Measurements from ENCODE around the gene CEP126. TPM values are rescaled to one million over a fixed set of nuclear protein-coding genes. Genes with fewer than 3 reads are reported as not detected.

The CEP126 gene
- total and polyA plus RNA-seq, 2 of the 13 experiments (the other 11 are each of a cell fraction or from before 2014, with no cell fraction given), result 1.4 to 1.7 TPM

DNA sequence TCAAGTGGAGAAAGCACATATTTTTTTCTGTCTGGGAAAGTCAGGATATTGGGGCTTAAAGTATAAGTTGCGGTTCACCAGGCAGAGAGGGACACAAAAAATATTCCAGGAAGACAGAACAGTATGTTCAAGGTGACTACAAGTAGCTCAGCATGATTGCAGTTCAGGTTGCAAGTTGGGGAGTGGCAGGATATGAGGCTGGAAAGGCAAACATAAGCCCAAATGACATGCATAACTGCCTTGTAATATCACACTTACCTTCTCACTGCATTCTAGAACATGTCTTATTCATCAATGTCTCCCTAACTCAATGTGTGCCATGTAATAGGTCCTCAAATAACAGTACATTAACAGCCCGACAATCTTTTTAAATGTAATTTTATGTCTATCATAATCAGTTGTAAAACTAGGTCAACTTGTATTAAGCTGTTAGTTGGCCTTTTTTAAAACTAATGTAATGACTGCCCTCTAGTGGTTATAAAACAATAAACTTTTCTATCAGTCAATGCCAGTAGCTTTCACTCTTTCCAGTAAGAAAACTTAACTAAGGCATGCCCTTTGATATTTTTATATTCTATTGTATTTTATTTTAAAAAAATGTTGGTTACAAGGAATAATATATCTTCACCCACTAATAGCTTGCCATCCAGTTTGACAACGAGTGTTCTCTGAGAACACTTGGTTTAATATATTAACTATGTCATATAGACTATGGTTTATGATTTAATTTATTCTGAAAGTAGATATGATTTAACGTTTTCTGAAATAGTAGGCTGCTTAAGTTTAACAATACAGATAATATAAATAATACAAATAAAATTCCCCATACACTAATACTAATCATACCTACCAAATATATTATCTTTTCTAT, 93.0 kb downstream of the CEP126 start (continued):
- TF ChIP-seq HOXA3 (CRISPR knock-in tag; IDR thresholded peaks at IDR 0.05) (0 out of 2 replicates have a peak, but pooled peaks have one; percentile 19), ZNF703 (CRISPR knock-in tag; IDR thresholded peaks at IDR 0.05; ENCODE audit: borderline replicate concordance) (no peak), ZNF782 (CRISPR knock-in tag; IDR thresholded peaks at IDR 0.05; ENCODE audit: borderline replicate concordance) (no peak), NFATC3 (CRISPR knock-in tag; IDR thresholded peaks at IDR 0.05) (no peak), NCOA5 (CRISPR knock-in tag; IDR thresholded peaks at IDR 0.05) (no peak), ARNT (IDR thresholded peaks at IDR 0.05) (no peak), RELA (CRISPR knock-in tag; IDR thresholded peaks at IDR 0.05) (no peak), RXRB (CRISPR knock-in tag; IDR thresholded peaks at IDR 0.05; ENCODE audit: borderline replicate concordance) (peak; percentile 12; the same call in 1 of the 2 replicates), ZNF160 (CRISPR knock-in tag; IDR thresholded peaks at IDR 0.05) (no peak), PHF8 (CRISPR knock-in tag; IDR thresholded peaks at IDR 0.05) (no peak), ARNTL (CRISPR knock-in tag; IDR thresholded peaks at IDR 0.05) (no peak), ZNF121 (CRISPR knock-in tag; IDR thresholded peaks at IDR 0.05) (no peak), GZF1 (CRISPR knock-in tag; IDR thresholded peaks at IDR 0.05) (no peak), NFIB (CRISPR knock-in tag; IDR thresholded peaks at IDR 0.05; ENCODE audit: borderline replicate concordance) (no peak)
- TF ChIP-seq, protein P1, sequence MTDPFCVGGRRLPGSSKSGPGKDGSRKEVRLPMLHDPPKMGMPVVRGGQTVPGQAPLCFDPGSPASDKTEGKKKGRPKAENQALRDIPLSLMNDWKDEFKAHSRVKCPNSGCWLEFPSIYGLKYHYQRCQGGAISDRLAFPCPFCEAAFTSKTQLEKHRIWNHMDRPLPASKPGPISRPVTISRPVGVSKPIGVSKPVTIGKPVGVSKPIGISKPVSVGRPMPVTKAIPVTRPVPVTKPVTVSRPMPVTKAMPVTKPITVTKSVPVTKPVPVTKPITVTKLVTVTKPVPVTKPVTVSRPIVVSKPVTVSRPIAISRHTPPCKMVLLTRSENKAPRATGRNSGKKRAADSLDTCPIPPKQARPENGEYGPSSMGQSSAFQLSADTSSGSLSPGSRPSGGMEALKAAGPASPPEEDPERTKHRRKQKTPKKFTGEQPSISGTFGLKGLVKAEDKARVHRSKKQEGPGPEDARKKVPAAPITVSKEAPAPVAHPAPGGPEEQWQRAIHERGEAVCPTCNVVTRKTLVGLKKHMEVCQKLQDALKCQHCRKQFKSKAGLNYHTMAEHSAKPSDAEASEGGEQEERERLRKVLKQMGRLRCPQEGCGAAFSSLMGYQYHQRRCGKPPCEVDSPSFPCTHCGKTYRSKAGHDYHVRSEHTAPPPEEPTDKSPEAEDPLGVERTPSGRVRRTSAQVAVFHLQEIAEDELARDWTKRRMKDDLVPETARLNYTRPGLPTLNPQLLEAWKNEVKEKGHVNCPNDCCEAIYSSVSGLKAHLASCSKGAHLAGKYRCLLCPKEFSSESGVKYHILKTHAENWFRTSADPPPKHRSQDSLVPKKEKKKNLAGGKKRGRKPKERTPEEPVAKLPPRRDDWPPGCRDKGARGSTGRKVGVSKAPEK (CRISPR knock-in tag; IDR thresholded peaks at IDR 0.05; ENCODE audit: borderline replicate concordance), result no peak
- TF ChIP-seq, protein P2, sequence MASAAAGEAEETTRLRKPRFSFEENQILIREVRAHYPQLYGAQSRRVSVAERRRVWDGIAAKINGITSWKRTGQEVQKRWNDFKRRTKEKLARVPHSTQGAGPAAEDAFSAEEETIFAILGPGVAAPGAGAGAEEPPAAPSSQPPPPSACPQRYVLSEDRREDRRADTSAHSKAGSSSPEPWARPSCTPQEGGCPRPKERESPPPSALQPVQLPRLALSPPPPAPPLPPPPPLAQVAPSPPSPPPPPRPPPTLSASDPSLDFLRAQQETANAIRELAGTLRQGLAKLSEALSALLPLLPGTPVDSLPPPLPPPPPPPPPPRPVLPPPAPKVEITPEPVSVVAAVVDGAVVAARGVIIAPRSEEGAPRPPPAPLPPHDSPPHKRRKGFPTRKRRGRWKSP (CRISPR knock-in tag; IDR thresholded peaks at IDR 0.05), result no peak
- TF ChIP-seq, protein P3, sequence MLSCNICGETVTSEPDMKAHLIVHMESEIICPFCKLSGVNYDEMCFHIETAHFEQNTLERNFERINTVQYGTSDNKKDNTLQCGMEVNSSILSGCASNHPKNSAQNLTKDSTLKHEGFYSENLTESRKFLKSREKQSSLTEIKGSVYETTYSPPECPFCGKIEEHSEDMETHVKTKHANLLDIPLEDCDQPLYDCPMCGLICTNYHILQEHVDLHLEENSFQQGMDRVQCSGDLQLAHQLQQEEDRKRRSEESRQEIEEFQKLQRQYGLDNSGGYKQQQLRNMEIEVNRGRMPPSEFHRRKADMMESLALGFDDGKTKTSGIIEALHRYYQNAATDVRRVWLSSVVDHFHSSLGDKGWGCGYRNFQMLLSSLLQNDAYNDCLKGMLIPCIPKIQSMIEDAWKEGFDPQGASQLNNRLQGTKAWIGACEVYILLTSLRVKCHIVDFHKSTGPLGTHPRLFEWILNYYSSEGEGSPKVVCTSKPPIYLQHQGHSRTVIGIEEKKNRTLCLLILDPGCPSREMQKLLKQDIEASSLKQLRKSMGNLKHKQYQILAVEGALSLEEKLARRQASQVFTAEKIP (CRISPR knock-in tag; IDR thresholded peaks at IDR 0.05; ENCODE audit: borderline replicate concordance), result no peak
- TF ChIP-seq, protein P4, sequence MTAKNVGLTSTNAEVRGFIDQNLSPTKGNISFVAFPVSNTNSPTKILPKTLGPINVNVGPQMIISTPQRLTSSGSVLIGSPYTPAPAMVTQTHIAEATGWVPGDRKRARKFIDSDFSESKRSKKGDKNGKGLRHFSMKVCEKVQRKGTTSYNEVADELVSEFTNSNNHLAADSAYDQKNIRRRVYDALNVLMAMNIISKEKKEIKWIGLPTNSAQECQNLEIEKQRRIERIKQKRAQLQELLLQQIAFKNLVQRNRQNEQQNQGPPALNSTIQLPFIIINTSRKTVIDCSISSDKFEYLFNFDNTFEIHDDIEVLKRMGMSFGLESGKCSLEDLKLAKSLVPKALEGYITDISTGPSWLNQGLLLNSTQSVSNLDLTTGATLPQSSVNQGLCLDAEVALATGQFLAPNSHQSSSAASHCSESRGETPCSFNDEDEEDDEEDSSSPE (CRISPR knock-in tag; IDR thresholded peaks at IDR 0.05), result no peak
- TF ChIP-seq, protein P5, sequence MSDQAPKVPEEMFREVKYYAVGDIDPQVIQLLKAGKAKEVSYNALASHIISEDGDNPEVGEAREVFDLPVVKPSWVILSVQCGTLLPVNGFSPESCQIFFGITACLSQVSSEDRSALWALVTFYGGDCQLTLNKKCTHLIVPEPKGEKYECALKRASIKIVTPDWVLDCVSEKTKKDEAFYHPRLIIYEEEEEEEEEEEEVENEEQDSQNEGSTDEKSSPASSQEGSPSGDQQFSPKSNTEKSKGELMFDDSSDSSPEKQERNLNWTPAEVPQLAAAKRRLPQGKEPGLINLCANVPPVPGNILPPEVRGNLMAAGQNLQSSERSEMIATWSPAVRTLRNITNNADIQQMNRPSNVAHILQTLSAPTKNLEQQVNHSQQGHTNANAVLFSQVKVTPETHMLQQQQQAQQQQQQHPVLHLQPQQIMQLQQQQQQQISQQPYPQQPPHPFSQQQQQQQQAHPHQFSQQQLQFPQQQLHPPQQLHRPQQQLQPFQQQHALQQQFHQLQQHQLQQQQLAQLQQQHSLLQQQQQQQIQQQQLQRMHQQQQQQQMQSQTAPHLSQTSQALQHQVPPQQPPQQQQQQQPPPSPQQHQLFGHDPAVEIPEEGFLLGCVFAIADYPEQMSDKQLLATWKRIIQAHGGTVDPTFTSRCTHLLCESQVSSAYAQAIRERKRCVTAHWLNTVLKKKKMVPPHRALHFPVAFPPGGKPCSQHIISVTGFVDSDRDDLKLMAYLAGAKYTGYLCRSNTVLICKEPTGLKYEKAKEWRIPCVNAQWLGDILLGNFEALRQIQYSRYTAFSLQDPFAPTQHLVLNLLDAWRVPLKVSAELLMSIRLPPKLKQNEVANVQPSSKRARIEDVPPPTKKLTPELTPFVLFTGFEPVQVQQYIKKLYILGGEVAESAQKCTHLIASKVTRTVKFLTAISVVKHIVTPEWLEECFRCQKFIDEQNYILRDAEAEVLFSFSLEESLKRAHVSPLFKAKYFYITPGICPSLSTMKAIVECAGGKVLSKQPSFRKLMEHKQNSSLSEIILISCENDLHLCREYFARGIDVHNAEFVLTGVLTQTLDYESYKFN (CRISPR knock-in tag; conservative IDR thresholded peaks at IDR 0.05), result no peak; the same call in 1 of the 2 replicates

Data from HepG2 (cell line).